Epithelial cell of proximal tubule (primary cell): ENCODE measurements around the gene ZNRF2. TPM values are rescaled to one million over a fixed set of nuclear protein-coding genes. Genes with fewer than 3 reads are reported as not detected.

Source experiments
- DNase-seq: peaks from one replicate; pipeline ENCODE4 v3.0.0-alpha.2; 2011; ENCODE audit warnings: low read depth
- H3K4me3 ChIP-seq: 2 replicates; pipeline ENCODE4 v1.5.1; 2011; ENCODE audit warnings: low read depth, mild to moderate bottlenecking, low read length
- total RNA-seq: library from RNA; depleted of rRNA; stranded (reverse); fragments of >200 nt; gene quantifications from 2 replicates; pipeline ENCODE4 v1.2.3, GENCODE V29; 2015
- TF ChIP-seq, protein P1 (sequence below): conservative IDR thresholded peaks from 2 replicates; pipeline ENCODE4 v1.5.1; 2012; ENCODE audit warnings: low read depth, mild to moderate bottlenecking, low read length

ZNRF2 gene
- total RNA-seq, 1 donor from 2014 or later, result 16.5 TPM

DNA sequence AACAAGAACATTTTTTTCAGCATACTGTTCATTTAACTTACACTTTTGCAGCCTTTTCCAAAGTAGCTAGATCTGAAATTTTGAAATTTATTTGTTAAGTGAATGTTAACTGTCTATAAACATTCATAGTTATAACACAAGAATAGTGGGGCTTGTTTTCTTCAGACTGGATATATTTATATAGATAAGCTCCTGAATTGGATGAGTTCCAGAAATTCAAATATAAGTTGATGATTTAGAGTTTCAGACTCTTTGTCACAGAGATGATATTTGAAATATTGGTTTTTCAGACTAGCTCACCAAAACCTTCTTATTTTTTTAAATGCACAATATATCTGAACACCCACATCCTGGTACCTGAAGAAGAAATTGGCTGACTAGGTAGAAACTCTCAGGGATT, 44.0 kb downstream of the ZNRF2 start:
- TF ChIP-seq, protein P1, sequence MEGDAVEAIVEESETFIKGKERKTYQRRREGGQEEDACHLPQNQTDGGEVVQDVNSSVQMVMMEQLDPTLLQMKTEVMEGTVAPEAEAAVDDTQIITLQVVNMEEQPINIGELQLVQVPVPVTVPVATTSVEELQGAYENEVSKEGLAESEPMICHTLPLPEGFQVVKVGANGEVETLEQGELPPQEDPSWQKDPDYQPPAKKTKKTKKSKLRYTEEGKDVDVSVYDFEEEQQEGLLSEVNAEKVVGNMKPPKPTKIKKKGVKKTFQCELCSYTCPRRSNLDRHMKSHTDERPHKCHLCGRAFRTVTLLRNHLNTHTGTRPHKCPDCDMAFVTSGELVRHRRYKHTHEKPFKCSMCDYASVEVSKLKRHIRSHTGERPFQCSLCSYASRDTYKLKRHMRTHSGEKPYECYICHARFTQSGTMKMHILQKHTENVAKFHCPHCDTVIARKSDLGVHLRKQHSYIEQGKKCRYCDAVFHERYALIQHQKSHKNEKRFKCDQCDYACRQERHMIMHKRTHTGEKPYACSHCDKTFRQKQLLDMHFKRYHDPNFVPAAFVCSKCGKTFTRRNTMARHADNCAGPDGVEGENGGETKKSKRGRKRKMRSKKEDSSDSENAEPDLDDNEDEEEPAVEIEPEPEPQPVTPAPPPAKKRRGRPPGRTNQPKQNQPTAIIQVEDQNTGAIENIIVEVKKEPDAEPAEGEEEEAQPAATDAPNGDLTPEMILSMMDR, result no peak
- DNase-seq, result no peak
- H3K4me3 ChIP-seq, result no peak overlapping the region

DNA sequence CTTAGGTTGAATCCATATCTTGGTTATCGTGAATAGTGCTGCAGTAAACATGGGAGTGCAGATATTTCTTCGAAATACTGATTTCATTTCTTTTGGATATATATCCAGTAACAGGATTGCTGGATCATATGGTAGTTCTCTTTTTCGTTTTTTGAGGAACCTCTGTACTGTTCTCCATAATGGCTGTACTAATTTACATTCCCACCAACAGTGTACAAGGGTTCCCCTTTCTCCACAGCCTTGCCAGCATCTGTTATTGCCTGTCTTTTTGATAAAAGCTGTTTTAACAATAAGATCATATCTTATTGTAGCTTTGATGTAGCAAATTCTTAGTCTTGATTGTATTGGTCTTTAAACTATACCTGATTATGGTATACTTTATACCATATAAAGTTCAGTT, 45.3 kb downstream of the ZNRF2 start:
- TF ChIP-seq, protein P1, result no peak
- H3K4me3 ChIP-seq, result no peak overlapping the region
- DNase-seq, result no peak

DNA sequence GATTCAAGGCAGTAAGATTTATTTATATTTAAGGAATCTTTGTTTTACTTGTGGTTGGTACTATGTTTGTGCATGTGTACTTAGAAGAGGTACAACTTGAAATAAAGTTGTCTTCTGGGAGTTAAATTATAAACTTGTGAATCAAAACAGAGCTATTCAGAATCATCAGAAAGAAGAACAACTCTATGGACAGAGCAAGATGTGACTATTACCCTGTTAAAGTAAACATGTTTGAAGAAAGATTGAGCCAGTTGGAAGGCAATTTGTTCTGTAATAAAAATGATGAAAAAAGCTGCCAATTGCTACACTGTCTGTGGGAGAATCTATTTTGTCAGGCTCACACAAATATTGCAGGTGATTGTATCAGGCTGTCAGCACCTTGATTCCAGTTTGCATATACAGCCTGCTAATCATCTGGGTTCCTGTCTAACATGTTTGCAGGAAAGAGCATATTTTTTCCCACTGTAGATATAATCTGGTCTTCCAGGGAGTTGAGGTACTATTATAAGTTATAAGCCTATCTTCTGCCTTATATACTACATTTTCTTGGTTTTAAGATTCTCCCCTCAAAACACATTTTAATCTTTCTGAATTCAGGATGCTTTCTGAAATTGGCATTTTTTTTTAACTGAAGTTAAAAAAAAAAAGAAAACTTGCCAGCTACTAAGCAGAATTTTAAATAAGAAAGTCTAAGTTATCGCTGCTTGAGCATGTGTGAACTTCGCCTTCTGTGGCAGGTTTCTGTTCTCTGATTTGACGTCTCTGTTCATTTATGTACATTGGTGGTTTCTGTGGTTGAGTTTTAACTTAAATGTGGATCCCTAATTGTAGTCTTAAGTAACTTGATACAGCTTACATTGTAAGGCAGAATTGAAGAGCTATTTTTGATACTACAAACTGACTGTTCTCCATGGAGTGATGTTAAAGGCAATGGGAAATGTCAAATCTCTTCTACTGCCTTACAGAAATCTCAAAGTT, 46.0 kb downstream of the ZNRF2 start:
- TF ChIP-seq, protein P1, result no peak
- H3K4me3 ChIP-seq, result no peak overlapping the region
- no peak for DNase-seq

DNA sequence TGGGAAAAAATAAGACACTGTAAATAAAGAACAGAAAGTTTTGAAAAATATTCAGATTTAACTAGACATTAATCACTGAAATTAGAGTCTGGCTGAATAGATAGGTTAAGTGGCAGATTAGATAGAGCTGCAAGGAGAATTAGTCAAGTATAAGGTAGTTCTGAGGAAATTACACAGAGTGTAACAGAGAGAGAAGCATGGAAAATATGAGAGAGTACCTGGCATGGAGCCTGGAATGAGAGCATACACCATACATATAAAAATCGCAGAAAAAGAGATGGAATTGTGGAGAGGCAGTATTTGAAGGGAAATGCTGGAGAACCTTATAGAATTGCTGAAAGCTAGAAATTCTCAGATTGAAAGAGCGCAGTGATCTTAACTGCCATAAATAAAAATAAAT, 46.9 kb downstream of the ZNRF2 start:
- TF ChIP-seq, protein P1, result no peak
- DNase-seq, result no peak

DNA sequence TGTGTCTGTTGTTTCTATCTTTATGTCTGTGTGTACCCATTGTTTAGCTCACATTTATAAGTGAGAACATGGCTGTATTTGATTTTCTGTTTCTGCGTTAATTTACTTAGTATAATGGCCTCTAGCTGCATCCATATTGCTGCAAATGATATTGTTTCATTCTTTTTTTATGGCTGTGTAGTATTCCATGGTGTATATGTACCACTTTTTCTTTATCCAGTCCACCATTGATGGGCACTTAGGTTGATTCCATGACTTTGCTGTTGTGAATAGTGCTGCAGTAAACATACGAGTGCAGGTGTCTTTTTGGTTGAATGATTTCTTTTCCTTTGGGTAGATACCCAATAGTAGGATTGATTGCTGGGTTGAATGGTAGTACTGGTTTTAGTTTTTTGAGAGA, 48.2 kb downstream of the ZNRF2 start:
- DNase-seq, result no peak
- no peak overlapping the region for H3K4me3 ChIP-seq
- TF ChIP-seq, protein P1, result no peak

More for the DNA sequence above, 46.9 kb downstream of the ZNRF2 start:
- H3K4me3 ChIP-seq, result no peak overlapping the region

DNA sequence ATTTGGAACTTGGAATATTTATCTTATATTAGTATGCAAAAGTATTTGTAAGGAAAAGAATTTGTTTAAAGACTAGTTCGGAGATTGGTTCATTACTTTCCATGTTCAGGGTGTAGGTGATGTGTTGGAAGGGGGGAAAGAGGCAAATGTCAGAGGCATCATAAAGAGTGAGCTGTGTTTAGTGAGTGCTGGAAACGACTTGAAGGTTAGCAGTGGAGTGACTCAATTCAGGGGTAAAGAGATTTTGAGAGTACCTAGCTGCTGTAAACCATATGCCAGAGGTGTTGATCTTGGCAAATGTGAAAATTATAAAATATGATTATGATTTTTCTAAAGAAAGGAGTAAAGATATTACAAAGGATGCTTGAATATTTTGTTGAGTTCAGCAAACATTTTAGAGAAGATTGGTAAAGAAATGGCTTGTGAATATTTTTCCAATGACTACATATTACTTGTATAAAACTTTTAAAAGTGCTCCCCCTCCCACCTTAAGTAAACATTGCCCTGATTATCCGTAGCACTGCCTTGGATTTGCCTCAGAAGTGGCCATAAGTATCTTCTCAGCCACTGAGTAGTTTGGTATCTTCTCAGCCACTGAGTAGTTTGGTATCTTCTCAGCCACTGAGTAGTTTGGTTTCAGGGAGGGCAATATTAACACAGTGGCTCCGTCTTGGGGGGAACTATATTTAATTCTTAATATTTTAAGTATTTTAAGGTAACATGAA, 51.5 kb downstream of the ZNRF2 start:
- DNase-seq, result no peak
- H3K4me3 ChIP-seq, result no peak overlapping the region

More for the DNA sequence above, 51.5 kb downstream of the ZNRF2 start:
- TF ChIP-seq, protein P1, result no peak
